ENCODE results near the gene TMOD1.
A peak's percentile ranks its signal among the peaks of the same experiment; 100 is the strongest.

TMOD1 gene

DNA sequence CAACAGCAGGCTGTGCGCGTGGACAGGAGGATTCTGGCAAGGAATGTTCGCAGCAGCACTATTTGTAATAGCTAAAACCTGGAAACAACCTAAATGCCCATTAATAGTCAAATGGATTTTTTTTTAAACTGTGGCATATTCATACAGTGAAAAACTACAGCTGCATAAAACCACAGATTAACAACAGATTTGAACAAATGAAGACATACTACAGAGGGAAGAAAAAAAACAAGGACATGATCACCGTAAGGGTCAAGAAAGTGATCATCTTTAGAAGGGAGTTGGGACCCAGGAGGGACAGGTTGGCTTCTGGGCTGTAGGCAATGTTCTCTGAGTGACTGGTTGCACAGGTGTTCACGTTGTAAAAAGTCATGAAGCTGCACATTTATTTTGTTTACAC is 1.2 kb upstream of the TMOD1 start:
- Histone ChIP-seq H3K4me1 (ENCODE audit: control insufficient read depth, insufficient read depth, low read length) (peaks cover 6% of the 10 kb centered on the region; the same call in 1 of the 2 replicates), H3K27ac (ENCODE audit: low read depth, low read length) (no peak overlapping the region), H3K9ac (ENCODE audit: low read depth, low read length) (no peak overlapping the region), H3K4me3 (ENCODE audit: low read depth, low read length) (no peak overlapping the region), H3K36me3 (ENCODE audit: control insufficient read depth, insufficient read depth, low read length) (no peaks in the 10 kb centered on the region), H3K27me3 (ENCODE audit: control insufficient read depth, insufficient read depth, low read length) (peaks cover 62% of the 10 kb centered on the region), H3K9me3 (ENCODE audit: control insufficient read depth, insufficient read depth, low read length) (no peaks in the 10 kb centered on the region)

DNA sequence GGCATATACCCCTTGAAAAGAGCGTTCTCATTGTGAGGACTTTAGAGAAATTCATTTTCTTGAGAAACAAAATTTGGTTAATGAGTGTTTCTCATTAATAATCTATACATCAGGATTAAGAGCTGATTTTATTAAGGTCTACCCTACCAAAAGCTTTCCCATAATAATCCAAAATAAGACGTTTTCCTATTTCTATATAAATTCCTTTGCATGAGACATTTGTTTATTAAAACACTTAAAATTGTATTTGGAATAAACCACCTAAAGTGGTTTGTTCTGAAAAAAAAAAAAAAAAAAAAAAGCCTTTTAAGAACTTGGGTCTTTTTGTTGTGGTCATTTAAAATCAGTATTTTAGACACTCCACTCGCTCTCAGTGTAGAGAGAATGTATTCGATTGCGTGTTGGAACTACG is 695 bp upstream of the TMOD1 start:
- H3K9me3 ChIP-seq (ENCODE audit: control insufficient read depth, insufficient read depth, low read length): no peaks in the 10 kb centered on the region
- peak overlapping the region; percentile 68 for H3K4me3 ChIP-seq (ENCODE audit: low read depth, low read length)
- H3K36me3 ChIP-seq (ENCODE audit: control insufficient read depth, insufficient read depth, low read length): no peaks in the 10 kb centered on the region
- no peak overlapping the region for H3K27ac ChIP-seq (ENCODE audit: low read depth, low read length)
- peaks cover 67% of the 10 kb centered on the region for H3K27me3 ChIP-seq (ENCODE audit: control insufficient read depth, insufficient read depth, low read length)
- H3K9ac ChIP-seq (ENCODE audit: low read depth, low read length): no peak overlapping the region
- peaks cover 6% of the 10 kb centered on the region; the same call in 1 of the 2 replicates for H3K4me1 ChIP-seq (ENCODE audit: control insufficient read depth, insufficient read depth, low read length)

DNA sequence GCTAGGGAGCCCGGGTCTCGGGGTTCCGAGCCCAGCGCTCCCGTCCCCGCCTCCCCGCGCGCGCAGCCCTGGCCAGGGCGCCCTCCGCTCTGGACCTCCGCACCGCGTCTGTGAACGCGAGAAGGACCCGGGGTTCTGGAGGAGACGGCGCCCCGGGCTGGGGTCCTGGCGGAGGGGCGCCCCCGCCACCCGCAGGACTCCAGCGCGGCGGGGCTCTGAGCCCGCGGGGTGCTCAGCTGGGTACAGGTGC is 431 bp downstream of the TMOD1 start:
- no peaks in the 10 kb centered on the region for H3K9me3 ChIP-seq (ENCODE audit: control insufficient read depth, insufficient read depth, low read length)
- H3K9ac ChIP-seq (ENCODE audit: low read depth, low read length): no peak overlapping the region
- H3K27me3 ChIP-seq (ENCODE audit: control insufficient read depth, insufficient read depth, low read length): peaks cover 74% of the 10 kb centered on the region
- H3K36me3 ChIP-seq (ENCODE audit: control insufficient read depth, insufficient read depth, low read length): no peaks in the 10 kb centered on the region
- peak overlapping the region; percentile 68 for H3K4me3 ChIP-seq (ENCODE audit: low read depth, low read length)
- peaks cover 6% of the 10 kb centered on the region; the same call in 1 of the 2 replicates for H3K4me1 ChIP-seq (ENCODE audit: control insufficient read depth, insufficient read depth, low read length)
- no peak overlapping the region for H3K27ac ChIP-seq (ENCODE audit: low read depth, low read length)

DNA sequence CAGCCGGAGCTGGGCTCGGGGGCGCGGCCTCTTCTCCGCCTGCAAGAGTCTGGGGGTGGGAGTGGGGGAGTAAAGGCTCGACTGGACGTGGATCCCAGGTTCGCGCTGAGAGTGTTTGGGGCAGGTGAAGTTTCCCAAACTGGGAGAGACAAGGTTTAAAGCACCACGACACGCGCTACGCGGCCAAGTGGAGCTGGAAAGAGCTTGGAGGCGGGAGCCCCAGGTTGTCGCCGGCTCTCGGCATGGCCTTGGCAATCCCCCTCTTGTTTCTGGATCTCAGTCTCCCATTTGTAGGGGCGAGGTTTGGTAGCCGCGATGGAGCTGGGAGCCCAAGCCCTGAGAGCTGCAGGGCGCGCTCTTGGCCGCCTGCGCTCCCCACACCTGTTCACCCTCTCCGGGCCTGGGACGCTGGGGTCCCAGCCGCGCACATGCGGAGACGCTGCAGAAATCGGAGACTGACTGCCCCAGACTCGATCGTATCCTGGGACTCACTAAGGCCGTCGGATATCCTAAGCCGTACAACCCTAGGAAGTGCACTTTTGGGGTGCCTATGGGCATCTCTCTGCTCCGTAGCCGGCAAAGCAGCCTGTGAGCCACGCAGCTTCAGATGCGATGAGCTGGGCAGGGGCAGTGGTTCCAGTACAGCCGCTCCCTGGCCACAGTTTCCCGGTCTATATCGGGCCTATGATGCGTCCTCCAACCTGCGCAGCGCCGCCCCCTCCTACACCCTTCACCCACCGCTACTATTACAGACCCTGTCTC is 937 bp downstream of the TMOD1 start:
- H3K27me3 ChIP-seq (ENCODE audit: control insufficient read depth, insufficient read depth, low read length): peaks cover 74% of the 10 kb centered on the region
- no peak overlapping the region for H3K27ac ChIP-seq (ENCODE audit: low read depth, low read length)
- H3K4me1 ChIP-seq (ENCODE audit: control insufficient read depth, insufficient read depth, low read length): peaks cover 6% of the 10 kb centered on the region; the same call in 1 of the 2 replicates
- no peaks in the 10 kb centered on the region for H3K36me3 ChIP-seq (ENCODE audit: control insufficient read depth, insufficient read depth, low read length)
- H3K4me3 ChIP-seq (ENCODE audit: low read depth, low read length): peak overlapping the region; percentile 68
- H3K9ac ChIP-seq (ENCODE audit: low read depth, low read length): no peak overlapping the region
- H3K9me3 ChIP-seq (ENCODE audit: control insufficient read depth, insufficient read depth, low read length): no peaks in the 10 kb centered on the region

DNA sequence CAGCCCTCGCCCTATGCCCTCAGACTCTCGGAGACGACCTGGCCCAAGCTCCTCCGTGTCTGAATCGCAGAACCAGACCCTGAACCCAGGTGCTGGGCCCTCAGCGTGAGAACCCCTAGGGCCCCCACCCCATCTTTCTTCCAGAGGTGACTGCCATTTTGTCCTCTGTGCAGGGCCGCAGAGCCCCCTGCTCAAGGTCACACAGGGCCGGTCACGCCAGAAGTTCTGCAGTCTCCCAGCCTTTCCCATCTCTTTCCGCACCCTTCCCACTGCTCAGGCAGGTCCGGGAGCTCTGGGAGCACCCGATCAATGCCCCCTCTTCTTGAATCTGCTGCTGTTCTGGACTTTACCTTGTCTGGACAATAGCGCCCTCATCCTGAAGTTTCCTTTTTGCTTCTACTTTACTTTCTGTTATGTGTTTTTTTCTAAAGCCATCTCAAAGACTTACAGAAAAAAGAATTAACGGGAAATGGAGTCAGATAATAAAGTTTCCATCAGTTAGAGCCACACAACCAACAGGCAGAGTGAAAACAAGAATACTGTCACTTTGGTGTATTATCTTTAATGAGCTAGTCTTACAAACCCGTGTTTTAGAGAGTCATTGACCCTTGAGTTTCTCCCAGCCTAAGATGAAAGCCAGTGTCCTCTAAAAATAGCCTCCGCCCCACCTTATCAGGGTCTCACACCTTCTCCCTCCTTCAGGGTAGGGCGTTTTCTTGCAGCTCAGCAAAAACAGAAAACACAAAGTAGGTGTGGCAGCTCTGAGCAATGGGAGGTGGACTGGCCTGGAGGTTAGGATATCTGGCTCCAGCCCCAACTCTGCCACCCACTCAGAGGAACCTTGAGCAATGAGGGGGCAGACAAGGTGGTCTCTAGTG is 1.8 kb downstream of the TMOD1 start:
- H3K9ac ChIP-seq (ENCODE audit: low read depth, low read length): no peak overlapping the region
- H3K4me1 ChIP-seq (ENCODE audit: control insufficient read depth, insufficient read depth, low read length): peaks cover 6% of the 10 kb centered on the region; the same call in 1 of the 2 replicates
- H3K4me3 ChIP-seq (ENCODE audit: low read depth, low read length): peak overlapping the region; percentile 68
- no peaks in the 10 kb centered on the region for H3K36me3 ChIP-seq (ENCODE audit: control insufficient read depth, insufficient read depth, low read length)
- peaks cover 74% of the 10 kb centered on the region for H3K27me3 ChIP-seq (ENCODE audit: control insufficient read depth, insufficient read depth, low read length)
- no peak overlapping the region for H3K27ac ChIP-seq (ENCODE audit: low read depth, low read length)
- H3K9me3 ChIP-seq (ENCODE audit: control insufficient read depth, insufficient read depth, low read length): no peaks in the 10 kb centered on the region

DNA sequence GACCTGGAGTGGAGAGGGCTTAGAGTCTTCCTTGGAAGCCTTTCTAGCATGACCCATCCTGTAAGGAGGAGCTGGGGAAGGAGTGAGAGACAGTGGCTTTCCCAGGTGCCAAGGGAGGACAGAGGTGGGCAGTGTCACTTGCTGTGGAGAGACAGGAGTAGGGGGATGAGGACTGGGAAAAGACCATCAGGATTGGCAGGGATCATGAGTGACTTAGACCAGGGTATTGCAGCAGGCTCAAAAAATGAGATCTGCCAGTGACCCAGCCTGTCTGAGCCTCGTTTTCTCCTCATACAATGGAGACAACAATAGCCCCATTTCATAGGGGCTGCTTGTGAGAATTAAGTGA is 2.4 kb downstream of the TMOD1 start:
- no peak overlapping the region for H3K4me3 ChIP-seq (ENCODE audit: low read depth, low read length)
- no peaks in the 10 kb centered on the region for H3K36me3 ChIP-seq (ENCODE audit: control insufficient read depth, insufficient read depth, low read length)
- peaks cover 74% of the 10 kb centered on the region for H3K27me3 ChIP-seq (ENCODE audit: control insufficient read depth, insufficient read depth, low read length)
- H3K27ac ChIP-seq (ENCODE audit: low read depth, low read length): no peak overlapping the region
- H3K9me3 ChIP-seq (ENCODE audit: control insufficient read depth, insufficient read depth, low read length): no peaks in the 10 kb centered on the region
- peaks cover 6% of the 10 kb centered on the region; the same call in 1 of the 2 replicates for H3K4me1 ChIP-seq (ENCODE audit: control insufficient read depth, insufficient read depth, low read length)
- H3K9ac ChIP-seq (ENCODE audit: low read depth, low read length): no peak overlapping the region

DNA sequence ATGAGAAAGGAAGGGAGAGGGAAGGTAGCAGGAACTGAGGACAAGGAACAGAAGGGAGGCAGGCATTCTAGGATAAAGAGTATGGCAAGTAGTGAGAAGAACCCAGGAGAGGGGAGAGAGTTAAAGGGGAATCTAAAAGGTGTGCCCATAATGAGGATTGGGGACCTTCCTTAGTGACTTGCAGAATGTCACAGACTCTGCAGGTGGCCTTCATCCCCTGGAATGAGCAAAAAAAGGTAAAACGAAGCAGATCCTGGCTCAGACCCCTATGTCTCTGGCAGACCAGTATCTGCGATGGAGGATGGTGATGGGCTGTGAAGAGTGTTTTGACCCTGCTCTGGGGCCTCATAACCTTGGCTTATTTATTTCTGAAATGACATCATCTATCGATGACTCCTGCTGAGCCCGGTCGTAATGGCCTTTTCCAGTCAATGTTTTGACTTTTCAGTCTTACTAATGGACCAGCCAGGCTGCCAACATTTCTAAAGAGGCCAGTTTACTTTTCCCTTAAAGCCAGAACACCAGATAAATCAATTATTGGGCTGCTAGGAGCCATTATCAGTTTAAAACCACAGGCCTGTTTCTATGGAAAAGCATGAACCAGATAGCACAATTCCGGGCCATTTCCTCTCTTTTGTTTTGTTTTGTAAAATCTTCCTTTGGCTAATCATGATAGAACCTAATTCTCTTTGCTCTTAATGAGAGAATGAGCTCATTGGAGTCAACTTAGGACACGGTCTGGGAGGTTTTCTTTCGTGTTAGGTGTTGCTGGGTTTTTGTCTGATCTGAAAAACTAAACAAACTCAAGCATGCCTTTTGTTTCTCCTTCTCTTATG is 3.1 kb downstream of the TMOD1 start:
- H3K9me3 ChIP-seq (ENCODE audit: control insufficient read depth, insufficient read depth, low read length): no peaks in the 10 kb centered on the region
- peaks cover 6% of the 10 kb centered on the region; the same call in 1 of the 2 replicates for H3K4me1 ChIP-seq (ENCODE audit: control insufficient read depth, insufficient read depth, low read length)
- H3K9ac ChIP-seq (ENCODE audit: low read depth, low read length): no peak overlapping the region
- no peak overlapping the region for H3K4me3 ChIP-seq (ENCODE audit: low read depth, low read length)
- peaks cover 66% of the 10 kb centered on the region for H3K27me3 ChIP-seq (ENCODE audit: control insufficient read depth, insufficient read depth, low read length)
- no peaks in the 10 kb centered on the region for H3K36me3 ChIP-seq (ENCODE audit: control insufficient read depth, insufficient read depth, low read length)
- H3K27ac ChIP-seq (ENCODE audit: low read depth, low read length): no peak overlapping the region

DNA sequence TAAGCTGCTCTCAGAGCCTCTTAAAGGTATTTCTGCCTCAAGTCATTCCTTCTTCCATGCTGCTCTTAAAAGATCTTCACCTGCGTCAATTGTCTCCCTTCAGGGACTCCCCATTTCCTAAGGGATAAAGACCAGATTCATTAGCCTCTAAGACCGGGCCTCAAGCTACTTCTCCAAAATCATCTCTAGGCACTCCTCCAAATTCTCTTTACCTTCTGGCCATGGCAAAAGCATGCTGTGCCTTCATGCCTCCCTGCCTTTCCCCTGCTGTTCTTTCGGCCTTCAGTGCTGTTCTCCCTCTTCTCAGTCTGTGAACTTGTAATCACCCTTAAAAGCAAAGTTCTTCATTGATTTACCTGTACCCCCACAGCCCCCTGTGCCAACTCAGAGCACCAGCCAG is 4.4 kb downstream of the TMOD1 start:
- H3K9me3 ChIP-seq (ENCODE audit: control insufficient read depth, insufficient read depth, low read length): no peaks in the 10 kb centered on the region
- no peak overlapping the region for H3K9ac ChIP-seq (ENCODE audit: low read depth, low read length)
- H3K4me3 ChIP-seq (ENCODE audit: low read depth, low read length): no peak overlapping the region
- H3K27ac ChIP-seq (ENCODE audit: low read depth, low read length): no peak overlapping the region
- peaks cover 6% of the 10 kb centered on the region; the same call in 1 of the 2 replicates for H3K4me1 ChIP-seq (ENCODE audit: control insufficient read depth, insufficient read depth, low read length)
- peaks cover 54% of the 10 kb centered on the region for H3K27me3 ChIP-seq (ENCODE audit: control insufficient read depth, insufficient read depth, low read length)
- no peaks in the 10 kb centered on the region for H3K36me3 ChIP-seq (ENCODE audit: control insufficient read depth, insufficient read depth, low read length)

DNA sequence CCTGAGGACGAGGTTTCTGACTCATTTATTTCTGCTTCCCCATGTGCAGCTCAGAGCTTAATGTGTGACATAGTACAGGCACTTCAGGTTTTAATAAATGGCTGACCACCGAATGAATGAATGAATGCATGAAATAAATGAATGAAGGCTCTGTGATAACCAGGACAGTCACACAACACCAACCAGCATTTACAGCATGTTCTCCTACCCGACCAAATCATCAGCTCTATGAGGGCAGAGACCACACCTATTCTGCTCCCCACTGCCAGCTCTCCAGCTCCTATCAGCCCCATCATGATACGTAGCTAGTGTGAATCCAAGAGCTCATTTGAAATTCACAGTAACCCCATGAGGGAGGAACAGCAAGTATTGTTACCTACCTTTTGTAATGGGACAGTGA is 4.8 kb downstream of the TMOD1 start:
- Histone ChIP-seq H3K4me3 (ENCODE audit: low read depth, low read length) (no peak overlapping the region), H3K27me3 (ENCODE audit: control insufficient read depth, insufficient read depth, low read length) (peaks cover 49% of the 10 kb centered on the region), H3K9ac (ENCODE audit: low read depth, low read length) (no peak overlapping the region), H3K9me3 (ENCODE audit: control insufficient read depth, insufficient read depth, low read length) (no peaks in the 10 kb centered on the region), H3K27ac (ENCODE audit: low read depth, low read length) (no peak overlapping the region), H3K4me1 (ENCODE audit: control insufficient read depth, insufficient read depth, low read length) (peaks cover 6% of the 10 kb centered on the region; the same call in 1 of the 2 replicates), H3K36me3 (ENCODE audit: control insufficient read depth, insufficient read depth, low read length) (no peaks in the 10 kb centered on the region)

DNA sequence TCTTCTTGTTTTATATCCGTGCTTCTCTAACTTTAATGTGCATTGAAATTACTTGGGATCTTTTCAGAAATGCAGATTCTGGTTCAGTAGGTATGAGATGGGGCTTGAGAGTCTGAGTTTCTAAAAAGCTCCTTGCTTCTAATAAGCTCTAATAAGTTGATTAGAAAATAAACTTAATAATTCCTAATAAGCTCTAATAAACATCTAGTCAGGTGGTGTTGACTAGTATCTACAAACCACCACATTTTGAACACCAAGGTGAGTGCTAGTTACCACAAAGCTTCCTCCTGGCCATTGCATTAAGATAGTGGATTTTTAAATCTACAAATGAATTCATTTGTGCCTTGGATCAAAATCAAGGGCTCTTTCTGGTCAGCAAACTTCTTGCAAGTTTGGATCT is 5.3 kb downstream of the TMOD1 start:
- H3K9me3 ChIP-seq (ENCODE audit: control insufficient read depth, insufficient read depth, low read length): no peaks in the 10 kb centered on the region
- peaks cover 6% of the 10 kb centered on the region; the same call in 1 of the 2 replicates for H3K4me1 ChIP-seq (ENCODE audit: control insufficient read depth, insufficient read depth, low read length)
- H3K27ac ChIP-seq (ENCODE audit: low read depth, low read length): no peak overlapping the region
- peaks cover 47% of the 10 kb centered on the region for H3K27me3 ChIP-seq (ENCODE audit: control insufficient read depth, insufficient read depth, low read length)
- no peak overlapping the region for H3K9ac ChIP-seq (ENCODE audit: low read depth, low read length)
- no peak overlapping the region for H3K4me3 ChIP-seq (ENCODE audit: low read depth, low read length)
- no peaks in the 10 kb centered on the region for H3K36me3 ChIP-seq (ENCODE audit: control insufficient read depth, insufficient read depth, low read length)
